ENCODE measurements around the gene PDE6B. TPM values are rescaled to one million over a fixed set of nuclear protein-coding genes. Genes with fewer than 3 reads are reported as not detected.
"Not testable (repeated sequence)": the region's sequence is repeated elsewhere in the genome, so short reads cannot be mapped to it uniquely, and the experiment has no call there.

PDE6B gene
- total RNA-seq, 1 donor from 2014 or later, result 2.9 TPM

- no peak for DNase-seq (ENCODE audit: low spot score)
Measured at GRCh38 chr4:703336-704197, 78.2 kb downstream of the PDE6B start.

- DNase-seq (ENCODE audit: low spot score), result no peak
Measured at GRCh38 chr4:704198-704891, 79.0 kb downstream of the PDE6B start.

GRCh38 chr4:704971-705277 is 79.6 kb downstream of the PDE6B start:
- DNase-seq (ENCODE audit: low spot score), result no peak

GRCh38 chr4:705278-706082 is 80.1 kb downstream of the PDE6B start, which contains the start of gene PCGF3:
Gene PCGF3, plus strand, starts transcription at chr4:705832. Its CDS starts 27,849 bp downstream, at chr4:733681.
- peak; percentile 100 for DNase-seq (ENCODE audit: low spot score)

DNA sequence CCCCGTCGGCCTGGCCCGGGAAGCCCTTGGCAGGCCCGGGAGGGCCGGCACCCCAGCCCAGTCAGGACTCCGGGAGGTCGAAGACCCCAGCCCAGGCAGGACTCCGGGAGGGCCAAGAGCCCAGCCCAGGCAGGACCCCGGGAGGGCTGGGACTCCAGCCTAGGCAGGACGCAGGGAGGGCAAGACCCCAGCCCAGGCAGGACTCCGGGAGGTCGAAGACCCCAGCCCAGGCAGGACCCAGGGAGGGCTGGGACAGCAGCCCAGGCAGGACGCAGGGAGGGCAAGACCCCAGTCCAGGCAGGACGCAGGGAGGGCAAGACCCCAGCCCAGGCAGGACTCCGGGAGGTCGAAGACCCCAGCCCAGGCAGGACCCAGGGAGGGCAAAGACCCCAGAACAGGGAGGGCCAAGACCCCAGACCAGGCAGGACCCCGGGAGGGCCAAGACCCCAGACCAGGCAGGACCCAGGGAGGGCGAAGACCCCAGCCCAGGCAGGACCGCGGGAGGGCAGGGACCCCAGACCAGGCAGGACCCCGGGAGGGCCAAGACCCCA is 80.8 kb downstream of the PDE6B start:
- DNase-seq (ENCODE audit: low spot score), result not testable (repeated sequence)

DNA sequence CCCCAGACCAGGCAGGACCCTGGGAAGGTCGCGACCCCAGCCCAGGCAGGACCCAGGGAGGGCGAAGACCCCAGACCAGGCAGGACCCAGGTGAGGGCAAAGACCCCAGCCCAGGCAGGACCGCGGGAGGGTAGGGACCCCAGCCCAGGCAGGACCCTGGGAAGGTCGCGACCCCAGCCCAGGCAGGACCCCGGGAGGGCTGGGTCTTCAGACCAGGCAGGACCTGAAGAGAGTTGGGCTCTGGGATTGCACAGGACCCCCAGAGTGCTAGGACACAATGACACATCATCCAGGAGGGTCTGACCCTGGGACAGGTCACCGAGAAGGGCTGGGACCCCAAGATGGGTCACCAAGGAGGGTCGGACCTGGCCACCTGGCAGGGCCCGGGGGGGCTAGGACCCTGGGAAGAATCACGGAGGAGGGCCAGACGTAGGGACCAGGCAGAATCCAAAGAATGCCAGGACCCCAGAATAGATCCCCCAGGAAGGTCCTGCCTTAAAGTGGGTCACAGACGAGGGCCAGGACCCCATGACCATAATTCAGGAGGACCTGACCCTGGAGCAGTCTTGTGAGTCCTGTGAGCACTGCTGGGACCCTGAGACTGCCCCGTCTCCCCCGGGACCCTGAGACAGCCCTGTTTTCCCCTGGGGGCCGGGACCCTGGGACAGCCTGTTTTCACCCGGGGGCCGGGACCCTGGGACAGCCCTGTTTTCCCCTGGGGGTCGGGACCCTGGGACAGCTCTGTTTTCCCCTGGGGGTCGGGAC is 81.6 kb downstream of the PDE6B start:
- no peak for DNase-seq (ENCODE audit: low spot score)

DNA sequence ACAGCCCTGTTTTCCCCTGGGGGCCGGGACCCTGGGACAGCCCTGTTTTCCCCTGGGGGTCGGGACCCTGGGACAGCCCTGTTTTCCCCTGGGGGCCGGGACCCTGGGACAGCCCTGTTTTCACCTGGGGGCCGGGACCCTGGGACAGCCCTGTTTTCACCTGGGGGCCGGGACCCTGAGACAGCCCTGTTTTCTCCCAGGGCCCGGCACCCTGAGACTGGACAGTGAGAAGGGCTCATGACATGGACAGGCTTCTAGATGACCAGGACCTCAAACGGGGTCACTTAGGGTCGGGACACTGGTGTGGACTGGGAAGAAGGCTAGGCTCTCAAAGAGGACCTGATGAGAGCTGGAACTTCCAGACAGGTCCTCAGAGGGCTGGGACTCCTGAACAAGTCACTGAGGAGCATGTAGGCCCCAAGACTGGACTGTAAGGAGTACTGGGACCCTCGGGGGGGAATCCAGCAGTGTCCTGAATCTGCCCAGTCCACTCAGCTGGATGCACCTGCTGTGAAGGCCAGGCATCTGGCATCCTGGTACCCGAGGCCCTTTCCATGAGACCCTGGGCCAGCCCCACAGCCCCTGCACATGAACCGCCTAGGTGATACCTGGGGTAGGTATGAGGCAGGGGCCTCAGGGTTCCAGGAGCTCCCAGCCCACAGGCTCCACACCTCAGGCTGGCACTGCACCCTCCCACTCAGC is 82.7 kb downstream of the PDE6B start:
- no peak for DNase-seq (ENCODE audit: low spot score)

- DNase-seq (ENCODE audit: low spot score), result no peak
Measured at GRCh38 chr4:708631-708933, 83.2 kb downstream of the PDE6B start.

GRCh38 chr4:709348-709747 is 84.0 kb downstream of the PDE6B start:
- no peak for DNase-seq (ENCODE audit: low spot score)

DNA sequence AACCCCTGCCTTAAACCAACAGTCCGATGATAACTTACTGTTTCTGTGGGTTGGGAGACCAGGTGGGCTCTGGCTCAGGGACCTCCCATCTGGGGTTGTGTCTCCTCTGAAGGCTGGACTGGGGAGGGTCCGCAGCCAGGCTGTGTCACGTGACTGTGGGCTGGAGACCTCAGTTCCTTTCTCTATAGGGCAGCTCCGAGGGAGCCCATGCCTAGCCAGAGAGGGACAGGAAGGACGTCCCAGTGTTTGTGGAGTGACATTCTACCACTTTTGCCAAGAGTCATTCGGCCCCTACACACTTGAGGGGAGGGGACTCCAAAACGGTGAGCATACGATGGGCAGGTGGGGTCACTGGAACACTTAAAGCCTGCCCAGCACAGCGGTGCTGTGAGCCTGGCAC is 84.7 kb downstream of the PDE6B start:
- no peak for DNase-seq (ENCODE audit: low spot score)

GRCh38 chr4:710916-711315 is 85.5 kb downstream of the PDE6B start:
- DNase-seq (ENCODE audit: low spot score), result no peak

DNA sequence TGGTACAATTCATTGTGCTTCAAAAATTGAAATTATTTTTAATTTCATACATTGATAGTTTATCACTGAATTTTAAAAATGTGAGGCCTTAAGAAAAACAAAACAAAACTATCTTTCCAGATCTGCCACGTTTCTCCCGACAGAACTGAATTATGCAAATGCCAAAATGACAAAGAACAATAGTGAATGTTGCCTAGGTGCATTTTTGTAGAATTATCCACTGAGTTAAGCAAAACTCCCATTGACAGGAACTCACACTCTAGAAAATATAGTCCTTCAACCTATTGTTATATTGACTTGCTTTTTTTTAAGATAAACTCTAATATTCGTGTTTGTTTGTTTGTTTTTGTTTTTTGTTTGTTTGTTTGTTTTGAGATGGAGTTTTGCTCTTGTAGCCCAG is 86.7 kb downstream of the PDE6B start:
- no peak for DNase-seq (ENCODE audit: low spot score)

- no peak for DNase-seq (ENCODE audit: low spot score)
Measured at GRCh38 chr4:712916-713632, 87.7 kb downstream of the PDE6B start.

DNA sequence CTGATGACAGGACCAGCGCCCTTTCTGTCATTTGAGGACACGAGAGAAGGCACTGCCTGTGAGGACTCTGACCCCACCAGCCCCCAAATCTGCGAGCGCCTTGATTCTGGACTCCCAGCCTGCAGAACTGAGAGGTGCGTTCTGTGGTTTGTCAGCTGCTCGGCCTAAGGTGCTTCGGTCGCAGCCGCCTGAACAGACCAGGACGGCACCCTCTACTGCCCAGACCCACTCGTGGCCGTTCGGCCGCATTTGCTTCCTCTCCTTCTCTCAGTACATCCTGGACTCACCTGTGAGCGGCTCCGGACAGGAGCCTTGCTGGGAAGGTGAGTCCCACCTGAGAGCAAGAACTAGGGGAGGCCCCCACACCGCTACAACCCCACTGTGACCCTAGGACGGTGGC is 88.7 kb downstream of the PDE6B start:
- no peak for DNase-seq (ENCODE audit: low spot score)

DNA sequence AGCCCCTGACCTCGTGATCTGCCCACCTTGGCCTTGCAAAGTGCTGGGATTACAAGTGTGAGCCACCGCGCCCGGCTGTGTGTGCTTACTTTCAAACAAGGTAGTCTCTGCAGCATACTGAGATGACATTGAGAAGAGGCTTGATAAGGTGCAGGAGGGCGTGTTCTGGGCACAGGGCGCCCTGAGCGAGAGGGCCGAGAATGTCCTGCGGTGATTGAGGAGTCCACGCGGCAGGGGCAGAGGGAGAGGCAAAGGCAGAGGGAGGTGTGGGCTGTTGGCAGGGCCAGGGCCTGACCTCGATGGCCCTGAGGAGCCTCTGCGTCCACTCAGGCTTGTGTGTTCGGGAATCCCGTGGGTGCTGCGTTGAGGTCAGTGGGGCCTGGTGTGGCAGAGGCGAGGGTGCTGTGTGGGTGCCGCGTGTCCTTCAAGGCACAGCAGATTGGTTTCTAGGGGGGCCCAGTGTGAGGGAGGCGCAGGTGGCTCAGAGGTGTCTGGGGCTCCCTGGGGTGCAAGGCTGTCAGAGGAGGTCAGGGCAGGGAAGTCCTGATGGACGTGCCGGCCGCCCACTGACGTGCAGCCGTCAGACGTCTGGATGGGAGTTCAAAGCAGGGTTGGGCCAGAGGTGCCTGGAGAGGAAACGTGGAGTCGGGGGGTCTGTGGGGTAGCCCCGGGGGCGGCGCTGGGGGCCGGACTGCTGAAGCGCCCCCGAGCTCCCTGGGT is 92.4 kb downstream of the PDE6B start:
- no peak for DNase-seq (ENCODE audit: low spot score)

DNA sequence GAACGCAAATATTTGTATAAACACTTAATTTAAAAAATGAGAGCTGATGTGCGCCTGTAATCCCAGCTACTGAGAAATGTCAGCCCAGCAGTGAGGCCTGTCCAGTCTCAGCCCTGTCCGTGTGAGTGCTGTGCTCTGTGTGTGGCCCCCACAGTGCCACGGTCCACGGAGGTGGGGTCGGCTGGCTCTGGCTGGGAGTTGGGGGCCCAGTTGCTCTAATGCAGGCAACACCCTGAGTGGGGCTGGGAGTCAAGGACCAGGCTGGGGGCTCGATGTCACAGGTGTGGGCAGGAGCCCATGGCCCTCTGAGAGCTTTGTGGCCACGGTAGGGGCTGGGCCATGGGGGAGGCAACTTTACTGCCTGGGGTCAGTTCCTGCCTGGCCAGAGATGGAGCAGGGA is 93.1 kb downstream of the PDE6B start:
- no peak for DNase-seq (ENCODE audit: low spot score)
